SK-N-SH (cell line): ENCODE results near the gene MUSK.

Source experiments
- CHD2 ChIP-seq: fragments of 150-350 bp; IDR thresholded peaks from 2 replicates; pipeline ENCODE4 v1.6.1; 2018; ENCODE audit warnings: low read length; ENCODE audit not compliant: partially characterized antibody
- EP300 ChIP-seq, 2 experiments: IDR thresholded peaks; 2 replicates each; pipeline versions ENCODE4 v1.4.0 to v1.6.1; 2012; ENCODE audit warnings: borderline replicate concordance in 1 of 2, low read depth in 1 of 2, low read length in 1 of 2
- EZH2phosphoT487 ChIP-seq: fragments of 200-600 bp; sonication (generic); IDR thresholded peaks from 2 replicates; pipeline ENCODE4 v1.6.1; 2017; ENCODE audit warnings: low read depth, mixed run types, mild to moderate bottlenecking, antibody characterized with exemption, moderate library complexity, borderline replicate concordance
- GABPA ChIP-seq: IDR thresholded peaks from 2 replicates; pipeline ENCODE4 v1.4.0; 2012; ENCODE audit warnings: low read depth, mild to moderate bottlenecking
- MXI1 ChIP-seq: IDR thresholded peaks from 2 replicates; pipeline ENCODE4 v1.6.1; 2012; ENCODE audit warnings: mild to moderate bottlenecking, low read depth, low read length, improper control_type of control experiment
- POLR2AphosphoS5 ChIP-seq: IDR thresholded peaks from 2 replicates; pipeline ENCODE4 v1.6.1; 2012; ENCODE audit warnings: low read depth, low read length
- RAD21 ChIP-seq: IDR thresholded peaks from 2 replicates; pipeline ENCODE4 v1.6.1; 2012; ENCODE audit warnings: mild to moderate bottlenecking, low read length
- RFX5 ChIP-seq: IDR thresholded peaks from 2 replicates; pipeline ENCODE4 v1.6.1; 2012; ENCODE audit warnings: mild to moderate bottlenecking, improper control_type of control experiment, low read length
- SIN3A ChIP-seq: IDR thresholded peaks from 2 replicates; pipeline ENCODE4 v1.6.1; 2012; ENCODE audit warnings: low read depth, mild to moderate bottlenecking, low read length, moderate library complexity, borderline replicate concordance
- SMC3 ChIP-seq: IDR thresholded peaks from 2 replicates; pipeline ENCODE4 v1.6.1; 2012; ENCODE audit warnings: low read depth, low read length, improper control_type of control experiment
- TCF12 ChIP-seq: IDR thresholded peaks from 2 replicates; pipeline ENCODE4 v1.4.0; 2012
- USF1 ChIP-seq: IDR thresholded peaks from 2 replicates; pipeline ENCODE4 v1.4.0; 2012; ENCODE audit warnings: low read depth, borderline replicate concordance
- TF ChIP-seq, protein P1 (sequence below): fragments of 200-600 bp; sonication (generic); IDR thresholded peaks from 2 replicates; pipeline ENCODE4 v1.6.1; 2017; ENCODE audit warnings: antibody characterized with exemption, mild to moderate bottlenecking, moderate library complexity
- TF ChIP-seq, protein P2 (sequence below): IDR thresholded peaks from 2 replicates; pipeline ENCODE4 v1.4.0; 2012; ENCODE audit warnings: low read depth

- TF ChIP-seq, protein P1, sequence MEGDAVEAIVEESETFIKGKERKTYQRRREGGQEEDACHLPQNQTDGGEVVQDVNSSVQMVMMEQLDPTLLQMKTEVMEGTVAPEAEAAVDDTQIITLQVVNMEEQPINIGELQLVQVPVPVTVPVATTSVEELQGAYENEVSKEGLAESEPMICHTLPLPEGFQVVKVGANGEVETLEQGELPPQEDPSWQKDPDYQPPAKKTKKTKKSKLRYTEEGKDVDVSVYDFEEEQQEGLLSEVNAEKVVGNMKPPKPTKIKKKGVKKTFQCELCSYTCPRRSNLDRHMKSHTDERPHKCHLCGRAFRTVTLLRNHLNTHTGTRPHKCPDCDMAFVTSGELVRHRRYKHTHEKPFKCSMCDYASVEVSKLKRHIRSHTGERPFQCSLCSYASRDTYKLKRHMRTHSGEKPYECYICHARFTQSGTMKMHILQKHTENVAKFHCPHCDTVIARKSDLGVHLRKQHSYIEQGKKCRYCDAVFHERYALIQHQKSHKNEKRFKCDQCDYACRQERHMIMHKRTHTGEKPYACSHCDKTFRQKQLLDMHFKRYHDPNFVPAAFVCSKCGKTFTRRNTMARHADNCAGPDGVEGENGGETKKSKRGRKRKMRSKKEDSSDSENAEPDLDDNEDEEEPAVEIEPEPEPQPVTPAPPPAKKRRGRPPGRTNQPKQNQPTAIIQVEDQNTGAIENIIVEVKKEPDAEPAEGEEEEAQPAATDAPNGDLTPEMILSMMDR, result no peak
- no peak for TF ChIP-seq EP300 (IDR thresholded peaks at IDR 0.05; ENCODE audit: borderline replicate concordance in 1 of 2, low read depth in 1 of 2, low read length in 1 of 2)
- TF ChIP-seq RFX5, result no peak
- TF ChIP-seq EZH2phosphoT487, result no peak
- no peak for TF ChIP-seq TCF12
- TF ChIP-seq, protein P2, sequence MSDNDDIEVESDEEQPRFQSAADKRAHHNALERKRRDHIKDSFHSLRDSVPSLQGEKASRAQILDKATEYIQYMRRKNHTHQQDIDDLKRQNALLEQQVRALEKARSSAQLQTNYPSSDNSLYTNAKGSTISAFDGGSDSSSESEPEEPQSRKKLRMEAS, result no peak
- no peak for TF ChIP-seq CHD2
- no peak for TF ChIP-seq POLR2AphosphoS5
- TF ChIP-seq RAD21, result no peak
- no peak for TF ChIP-seq USF1
- TF ChIP-seq SMC3, result no peak
- no peak for TF ChIP-seq MXI1
- TF ChIP-seq SIN3A, result no peak
- TF ChIP-seq GABPA, result no peak
These were observed 62.9 kb downstream of the MUSK start for GRCh38 chr9:110731437-110732028.
